Sigmoid colon (tissue), 4 donors: ENCODE measurements around the gene CNMD.

Source experiments
- EP300 ChIP-seq, 4 donors: sonication (generic); formaldehyde crosslinking; IDR thresholded peaks; one replicate each; pipeline ENCODE4 v1.6.1; 2017; ENCODE audit warnings: antibody characterized with exemption in 4 of 4
- POLR2A ChIP-seq, 2 donors: fragments of 450-650 bp; IDR thresholded peaks; one replicate each; pipeline ENCODE4 v1.6.1; 2016; ENCODE audit warnings: antibody characterized with exemption in 2 of 2, mild to moderate bottlenecking in 2 of 2, moderate library complexity in 2 of 2
- TF ChIP-seq, protein P1 (sequence below), 4 experiments: fragments of 450-650 bp in 3 of 4; fragments of 200-600 bp in 1 of 4; IDR thresholded peaks; one replicate each; pipeline ENCODE4 v1.5.1; 2016 to 2019; ENCODE audit warnings: antibody characterized with exemption in 4 of 4, mild to moderate bottlenecking in 3 of 4, moderate library complexity in 2 of 4

DNA sequence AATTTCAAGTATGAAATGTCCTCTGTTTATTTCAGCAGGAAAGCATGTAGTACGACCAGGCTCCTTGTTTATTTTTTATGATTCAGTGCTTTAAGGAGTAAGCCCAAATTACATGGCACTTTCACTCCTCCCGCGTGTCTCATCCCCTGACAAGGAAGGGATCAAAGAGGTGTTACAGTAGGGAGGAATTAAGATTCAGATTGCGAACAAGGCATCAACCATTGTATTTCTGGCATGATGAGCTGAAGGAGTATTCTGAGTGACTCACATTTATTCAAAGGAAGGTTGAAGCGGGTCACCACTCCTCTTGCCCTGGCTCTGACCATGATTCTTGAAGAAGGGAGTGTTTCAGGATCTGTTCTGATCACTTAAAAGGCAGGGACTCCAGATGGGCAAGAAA is 46.1 kb upstream of the CNMD start:
- TF ChIP-seq POLR2A (IDR thresholded peaks at IDR 0.05) (no peak), EP300 (IDR thresholded peaks at IDR 0.05) (no peak)
- TF ChIP-seq, protein P1, sequence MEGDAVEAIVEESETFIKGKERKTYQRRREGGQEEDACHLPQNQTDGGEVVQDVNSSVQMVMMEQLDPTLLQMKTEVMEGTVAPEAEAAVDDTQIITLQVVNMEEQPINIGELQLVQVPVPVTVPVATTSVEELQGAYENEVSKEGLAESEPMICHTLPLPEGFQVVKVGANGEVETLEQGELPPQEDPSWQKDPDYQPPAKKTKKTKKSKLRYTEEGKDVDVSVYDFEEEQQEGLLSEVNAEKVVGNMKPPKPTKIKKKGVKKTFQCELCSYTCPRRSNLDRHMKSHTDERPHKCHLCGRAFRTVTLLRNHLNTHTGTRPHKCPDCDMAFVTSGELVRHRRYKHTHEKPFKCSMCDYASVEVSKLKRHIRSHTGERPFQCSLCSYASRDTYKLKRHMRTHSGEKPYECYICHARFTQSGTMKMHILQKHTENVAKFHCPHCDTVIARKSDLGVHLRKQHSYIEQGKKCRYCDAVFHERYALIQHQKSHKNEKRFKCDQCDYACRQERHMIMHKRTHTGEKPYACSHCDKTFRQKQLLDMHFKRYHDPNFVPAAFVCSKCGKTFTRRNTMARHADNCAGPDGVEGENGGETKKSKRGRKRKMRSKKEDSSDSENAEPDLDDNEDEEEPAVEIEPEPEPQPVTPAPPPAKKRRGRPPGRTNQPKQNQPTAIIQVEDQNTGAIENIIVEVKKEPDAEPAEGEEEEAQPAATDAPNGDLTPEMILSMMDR (IDR thresholded peaks at IDR 0.05), result no peak
